Mesothelial cell of epicardium (in vitro differentiated cells): ENCODE data around the gene CMTM3. TPM values are rescaled to one million over a fixed set of nuclear protein-coding genes. Genes with fewer than 3 reads are reported as not detected.

Experiments used
- DNase-seq, 2 experiments: peaks; one replicate each; pipeline ENCODE4 v3.0.0; 2021; ENCODE audit warnings: low spot score in 2 of 2; ENCODE audit not compliant: unreplicated experiment in 2 of 2
- H3K27ac Mint-ChIP-seq: 2 replicates; pipeline ENCODE4 v1.8.0; 2021; ENCODE audit warnings: mixed read lengths
- H3K27me3 Mint-ChIP-seq: 2 replicates; pipeline ENCODE4 v1.8.0; 2021; ENCODE audit warnings: low read depth, mixed read lengths
- H3K36me3 Mint-ChIP-seq: 2 replicates; pipeline ENCODE4 v1.8.0; 2021; ENCODE audit warnings: mixed read lengths
- H3K4me1 Mint-ChIP-seq: 2 replicates; pipeline ENCODE4 v1.8.0; 2021; ENCODE audit warnings: mixed read lengths
- H3K4me3 Mint-ChIP-seq: 2 replicates; pipeline ENCODE4 v1.8.0; 2021; ENCODE audit warnings: mild to moderate bottlenecking, moderate library complexity, mixed read lengths
- H3K9me3 Mint-ChIP-seq: 2 replicates; pipeline ENCODE4 v1.8.0; 2021; ENCODE audit warnings: mixed read lengths
- total RNA-seq: library from RNA; stranded (reverse); gene quantifications from 3 replicates; pipeline ENCODE4 v1.2.1, GENCODE V29; 2021
- TF ChIP-seq, protein P1 (sequence below): fragments of 200-600 bp; sonication (generic); IDR thresholded peaks from one replicate; pipeline ENCODE4 v1.5.0; 2021; ENCODE audit warnings: antibody characterized with exemption; ENCODE audit not compliant: unreplicated experiment

Gene CMTM3
- total RNA-seq, 1 donor from 2014 or later = 60.7 TPM

DNA sequence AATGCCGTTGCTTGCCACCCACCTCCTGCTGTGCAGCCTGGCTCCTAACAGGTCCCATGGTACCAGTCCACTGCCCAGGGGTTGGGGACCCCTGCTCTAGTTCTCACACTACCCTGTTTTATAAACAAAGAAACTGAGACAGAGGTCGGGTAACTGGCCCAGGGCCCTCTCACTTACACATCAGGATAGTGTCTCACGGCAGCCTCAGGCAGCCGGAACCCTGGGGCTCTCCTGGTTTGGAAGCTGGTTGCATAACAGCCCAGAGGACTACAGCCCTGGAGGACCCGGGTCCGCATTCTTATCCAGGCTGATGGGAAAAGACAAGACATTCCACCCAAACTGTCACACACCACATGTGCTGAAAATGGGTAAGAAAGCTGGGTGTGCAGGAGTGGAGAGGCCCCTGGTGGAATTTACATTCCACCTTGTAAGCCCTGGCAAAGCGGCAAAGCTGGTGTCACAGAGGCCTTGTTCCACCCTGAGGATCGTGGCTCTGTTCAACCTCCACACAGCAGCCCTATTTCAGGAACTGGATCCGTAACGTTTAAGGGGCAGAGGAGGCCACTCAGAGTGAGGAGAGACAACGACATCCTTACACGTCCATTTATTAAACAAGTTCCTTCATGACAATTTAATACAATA is 9.8 kb downstream of the CMTM3 start:
- H3K4me1 Mint-ChIP-seq = peaks cover 24% of the 10 kb centered on the region
- no peaks in the 10 kb centered on the region for H3K9me3 Mint-ChIP-seq
- H3K27me3 Mint-ChIP-seq = no peaks in the 10 kb centered on the region
- DNase-seq = no peak
- peaks cover 29% of the 10 kb centered on the region for H3K36me3 Mint-ChIP-seq
- no peak overlapping the region for H3K27ac Mint-ChIP-seq
- TF ChIP-seq, protein P1, sequence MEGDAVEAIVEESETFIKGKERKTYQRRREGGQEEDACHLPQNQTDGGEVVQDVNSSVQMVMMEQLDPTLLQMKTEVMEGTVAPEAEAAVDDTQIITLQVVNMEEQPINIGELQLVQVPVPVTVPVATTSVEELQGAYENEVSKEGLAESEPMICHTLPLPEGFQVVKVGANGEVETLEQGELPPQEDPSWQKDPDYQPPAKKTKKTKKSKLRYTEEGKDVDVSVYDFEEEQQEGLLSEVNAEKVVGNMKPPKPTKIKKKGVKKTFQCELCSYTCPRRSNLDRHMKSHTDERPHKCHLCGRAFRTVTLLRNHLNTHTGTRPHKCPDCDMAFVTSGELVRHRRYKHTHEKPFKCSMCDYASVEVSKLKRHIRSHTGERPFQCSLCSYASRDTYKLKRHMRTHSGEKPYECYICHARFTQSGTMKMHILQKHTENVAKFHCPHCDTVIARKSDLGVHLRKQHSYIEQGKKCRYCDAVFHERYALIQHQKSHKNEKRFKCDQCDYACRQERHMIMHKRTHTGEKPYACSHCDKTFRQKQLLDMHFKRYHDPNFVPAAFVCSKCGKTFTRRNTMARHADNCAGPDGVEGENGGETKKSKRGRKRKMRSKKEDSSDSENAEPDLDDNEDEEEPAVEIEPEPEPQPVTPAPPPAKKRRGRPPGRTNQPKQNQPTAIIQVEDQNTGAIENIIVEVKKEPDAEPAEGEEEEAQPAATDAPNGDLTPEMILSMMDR = no peak
- no peak overlapping the region for H3K4me3 Mint-ChIP-seq

GRCh38 chr16:66616169-66616568 is 11.7 kb downstream of the CMTM3 start:
- H3K9me3 Mint-ChIP-seq = no peaks in the 10 kb centered on the region
- H3K4me3 Mint-ChIP-seq = no peak overlapping the region
- DNase-seq = no peak
- TF ChIP-seq, protein P1 = no peak
- no peak overlapping the region for H3K27ac Mint-ChIP-seq
- peaks cover 39% of the 10 kb centered on the region for H3K4me1 Mint-ChIP-seq
- peaks cover 19% of the 10 kb centered on the region for H3K36me3 Mint-ChIP-seq
- no peaks in the 10 kb centered on the region for H3K27me3 Mint-ChIP-seq

DNA sequence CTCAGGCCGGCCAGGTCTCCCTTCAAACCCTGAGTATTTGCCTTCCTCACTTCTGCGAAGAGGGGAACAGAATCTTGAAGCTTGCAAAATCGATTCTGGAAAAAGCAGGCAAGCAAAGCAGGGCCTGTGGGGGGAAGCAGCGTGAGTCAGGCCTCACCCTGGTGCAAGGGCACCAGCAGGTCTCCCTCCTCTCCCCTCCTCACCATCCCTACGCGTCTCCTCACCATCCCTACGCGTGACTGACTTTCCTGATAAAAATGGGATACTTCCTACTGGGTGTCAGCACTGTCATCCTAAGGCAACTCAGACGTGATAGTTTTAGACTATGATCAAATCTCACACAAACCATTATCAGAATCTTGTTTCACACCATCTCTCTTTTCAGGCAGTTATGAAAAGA is 12.1 kb downstream of the CMTM3 start:
- H3K27me3 Mint-ChIP-seq = no peaks in the 10 kb centered on the region
- TF ChIP-seq, protein P1 = no peak
- H3K36me3 Mint-ChIP-seq = peaks cover 21% of the 10 kb centered on the region
- DNase-seq = no peak
- no peak overlapping the region for H3K4me3 Mint-ChIP-seq
- no peaks in the 10 kb centered on the region for H3K9me3 Mint-ChIP-seq
- peaks cover 39% of the 10 kb centered on the region for H3K4me1 Mint-ChIP-seq
- H3K27ac Mint-ChIP-seq = peak overlapping the region; percentile 18

DNA sequence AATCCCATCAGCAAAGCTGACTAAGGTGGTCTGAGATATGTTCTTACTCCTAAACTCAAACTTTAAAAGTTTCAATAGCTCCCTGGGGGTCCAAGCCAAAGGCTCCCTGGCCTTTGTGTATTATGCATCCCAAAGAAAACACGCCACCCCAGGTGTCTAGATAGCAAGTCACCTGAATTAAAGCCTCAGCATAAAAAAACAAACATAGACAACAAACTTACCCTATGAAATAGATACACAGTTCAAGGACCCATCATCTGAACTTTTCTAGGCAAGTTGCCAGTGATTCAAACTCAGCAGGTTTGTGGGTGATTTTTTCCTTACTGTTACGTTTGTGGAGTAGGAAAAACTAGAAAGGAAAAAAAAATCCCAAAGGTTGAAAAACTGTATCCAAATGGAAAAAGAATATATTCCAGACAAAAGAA is 12.5 kb downstream of the CMTM3 start:
- peak overlapping the region; percentile 18 for H3K27ac Mint-ChIP-seq
- no peaks in the 10 kb centered on the region for H3K9me3 Mint-ChIP-seq
- H3K36me3 Mint-ChIP-seq = peaks cover 25% of the 10 kb centered on the region
- H3K27me3 Mint-ChIP-seq = no peaks in the 10 kb centered on the region
- H3K4me1 Mint-ChIP-seq = peaks cover 39% of the 10 kb centered on the region
- TF ChIP-seq, protein P1 = no peak
- no peak overlapping the region for H3K4me3 Mint-ChIP-seq
- DNase-seq = no peak

DNA sequence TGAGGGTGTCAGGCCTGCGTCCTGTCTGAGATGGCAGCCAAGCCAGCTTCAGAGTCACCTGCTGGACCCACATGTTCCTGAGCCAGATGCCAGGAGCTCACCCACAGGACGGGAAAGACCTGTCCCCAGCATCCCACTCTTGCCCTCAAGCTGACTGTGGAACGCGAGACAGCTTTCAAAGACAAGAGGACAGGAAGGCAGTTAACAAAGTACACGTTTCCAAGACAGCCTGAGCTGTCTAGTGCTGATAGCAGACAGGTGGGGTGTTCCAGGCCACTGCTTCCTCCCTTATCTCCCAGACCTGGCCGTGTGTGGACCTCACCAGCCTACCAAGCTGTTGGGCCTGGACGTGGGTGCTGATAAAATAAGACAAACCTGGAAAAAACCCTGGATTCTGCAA is 13.2 kb downstream of the CMTM3 start:
- TF ChIP-seq, protein P1 = no peak
- Mint-ChIP-seq H3K4me3 (no peak overlapping the region), H3K9me3 (no peaks in the 10 kb centered on the region), H3K27ac (peak overlapping the region; percentile 79), H3K4me1 (peaks cover 39% of the 10 kb centered on the region), H3K36me3 (peaks cover 29% of the 10 kb centered on the region), H3K27me3 (no peaks in the 10 kb centered on the region)
- no peak for DNase-seq
